Endothelial cell of umbilical vein (primary cell): ENCODE measurements around the gene VPS25. TPM values are rescaled to one million over a fixed set of nuclear protein-coding genes. Genes with fewer than 3 reads are reported as not detected.

ENCODE experiments used
- BruUV-seq: library from RNA; stranded (reverse); fragments of 400-500 nt; replicated peaks from 2 replicates; lab custom pipeline; 2021; lab: Mats Ljungman, UMichigan
- CTCF ChIA-PET: fragments of 300-600, 350-600 bp; sonication (Branson Sonifier 250); formaldehyde crosslinking; loops from one replicate; lab custom pipeline; 2021; ENCODE audit warnings: antibody characterized with exemption, inconsistent platforms; lab: Charles Lee
- POLR2A ChIA-PET: fragments of 300-600, 350-600 bp; sonication (Branson Sonifier 250); formaldehyde crosslinking; loops from one replicate; lab custom pipeline; 2021; ENCODE audit warnings: antibody characterized with exemption, inconsistent platforms; lab: Charles Lee
- DNase-seq: peaks from one replicate; pipeline ENCODE4 v3.0.0-alpha.2; 2011; ENCODE audit warnings: low read depth, low spot score
- FAIRE-seq: peaks from 2 replicates; lab custom pipeline; 2011; peaks lifted over from hg19 to GRCh38; lab: Jason Lieb, UNC
- H2AFZ ChIP-seq: 2 replicates; pipeline ENCODE4 v1.6.0; 2012; ENCODE audit warnings: low read depth, low read length, control low read depth, inconsistent platforms
- H3K27ac ChIP-seq: 2 replicates; pipeline ENCODE4 v1.5.1; 2011; ENCODE audit warnings: low read depth, mild to moderate bottlenecking, control low read depth, low read length, moderate library complexity; ENCODE audit not compliant: insufficient read depth
- H3K27me3 ChIP-seq, 2 experiments: 2 replicates each; pipeline versions ENCODE4 v1.6.0 to v1.6.1; 2011; ENCODE audit warnings: low read length in 2 of 2, mixed read lengths in 1 of 2; ENCODE audit not compliant: control insufficient read depth in 2 of 2, insufficient read depth in 2 of 2
- H3K36me3 ChIP-seq, 2 experiments: 2 replicates in 1 of 2; 3 replicates in 1 of 2; pipeline ENCODE4 v1.5.1; 2011; ENCODE audit warnings: low read length in 2 of 2, mild to moderate bottlenecking in 1 of 2, moderate library complexity in 1 of 2; ENCODE audit not compliant: control insufficient read depth in 2 of 2, insufficient read depth in 2 of 2; ENCODE audit errors: extremely low read depth in 1 of 2
- H3K4me1 ChIP-seq: 3 replicates; pipeline ENCODE4 v1.5.1; 2011; ENCODE audit warnings: mild to moderate bottlenecking, low read length; ENCODE audit not compliant: control insufficient read depth, insufficient read depth; ENCODE audit errors: extremely low read depth
- H3K4me2 ChIP-seq: 2 replicates; pipeline ENCODE4 v1.6.1; 2011; ENCODE audit warnings: low read length, control low read depth, mixed read lengths; ENCODE audit not compliant: insufficient read depth
- H3K4me3 ChIP-seq, 3 experiments: fragments of 200-600 bp in 1 of 3; sonication (generic), shearing (Covaris generic) in 1 of 3; replicated peaks in 1 of 3; 2 replicates each; pipeline ENCODE4 v1.5.1; 2011 to 2016; ENCODE audit warnings: control low read depth in 3 of 3, low read length in 3 of 3, mild to moderate bottlenecking in 2 of 3, inconsistent platforms in 1 of 3, low read depth in 1 of 3, moderate library complexity in 1 of 3; ENCODE audit not compliant: insufficient read depth in 1 of 3
- H3K79me2 ChIP-seq: 2 replicates; pipeline ENCODE4 v1.6.0; 2012; ENCODE audit warnings: low read length, inconsistent platforms; ENCODE audit not compliant: control insufficient read depth, insufficient read depth
- H3K9ac ChIP-seq: replicated peaks from 2 replicates; pipeline ENCODE3; 2011; ENCODE audit warnings: low read length, control low read depth; ENCODE audit not compliant: insufficient read depth; ENCODE audit errors: extremely low read depth
- H3K9me1 ChIP-seq: replicated peaks from 3 replicates; pipeline ENCODE4 v1.6.0; 2011; ENCODE audit warnings: mild to moderate bottlenecking, low read length; ENCODE audit not compliant: control insufficient read depth, insufficient read depth; ENCODE audit errors: extremely low read depth
- H3K9me3 ChIP-seq: replicated peaks from 2 replicates; pipeline ENCODE4 v1.5.1; 2012; ENCODE audit warnings: low read length, inconsistent platforms; ENCODE audit not compliant: control insufficient read depth, insufficient read depth
- H4K20me1 ChIP-seq: replicated peaks from 2 replicates; pipeline ENCODE3; 2011; ENCODE audit warnings: mild to moderate bottlenecking, low read length; ENCODE audit not compliant: control insufficient read depth, insufficient read depth; ENCODE audit errors: extremely low read depth
- CTCF ChIP-seq, 2 donors: IDR thresholded peaks; 1 replicate in 1 of 2; 2 replicates in 1 of 2; pipeline ENCODE4 v1.5.1; 2011; ENCODE audit warnings: low read length in 2 of 2, mild to moderate bottlenecking in 2 of 2, moderate library complexity in 2 of 2, control low read depth in 1 of 2, inconsistent platforms in 1 of 2, low read depth in 1 of 2; ENCODE audit not compliant: insufficient read depth in 1 of 2; ENCODE audit errors: extremely low read depth in 1 of 2
- EZH2 ChIP-seq: IDR thresholded peaks from 2 replicates; pipeline ENCODE4 v1.6.1; 2012; ENCODE audit warnings: borderline replicate concordance, low read depth, mild to moderate bottlenecking, moderate library complexity, low read length, inconsistent platforms; ENCODE audit not compliant: severe bottlenecking
- FOS ChIP-seq: IDR thresholded peaks from 2 replicates; pipeline ENCODE4 v1.6.1; 2011; ENCODE audit warnings: mild to moderate bottlenecking, low read length, moderate library complexity, borderline replicate concordance; ENCODE audit not compliant: insufficient read depth
- GATA2 ChIP-seq: IDR thresholded peaks from 2 replicates; pipeline ENCODE4 v1.7.0; 2011; ENCODE audit warnings: low read depth, mild to moderate bottlenecking, moderate library complexity, mixed read lengths, low read length; ENCODE audit not compliant: insufficient read length, insufficient read depth
- JUN ChIP-seq: IDR thresholded peaks from 2 replicates; pipeline ENCODE4 v1.6.1; 2011; ENCODE audit warnings: borderline replicate concordance, low read depth; ENCODE audit not compliant: insufficient read length, insufficient read depth
- MAX ChIP-seq: IDR thresholded peaks from 2 replicates; pipeline ENCODE4 v1.6.1; 2011; ENCODE audit not compliant: insufficient read depth, insufficient read length
- MYC ChIP-seq: IDR thresholded peaks from one replicate; pipeline ENCODE4 v1.6.1; 2011; ENCODE audit warnings: mild to moderate bottlenecking, low read depth, low read length
- POLR2A ChIP-seq: IDR thresholded peaks from 2 replicates; pipeline ENCODE4 v1.6.1; 2012; ENCODE audit warnings: low read depth, mild to moderate bottlenecking, control low read depth, low read length
- POLR2AphosphoS5 ChIP-seq: IDR thresholded peaks from 2 replicates; pipeline ENCODE4 v1.6.1; 2012; ENCODE audit warnings: low read depth, mild to moderate bottlenecking, control low read depth, low read length, moderate library complexity; ENCODE audit not compliant: insufficient read depth
- dilution Hi-C: fragments of 300-500 bp; cut with MboI; formaldehyde crosslinking; loops from one replicate; pipeline ENCODE4 v1.15.0; 2019; ENCODE audit warnings: low sequenced_read_pairs; ENCODE audit not compliant: extremely low pct_ligation_motif_present
- intact Hi-C: fragments of 100-400 bp; cut with micrococcal nuclease; formaldehyde crosslinking; loops from one replicate; pipeline ENCODE4 v1.10.0; 2022
- polyA plus RNA-seq, 4 experiments: library from polyadenylated mRNA; depleted of rRNA in 3 of 4; stranded (reverse) in 3 of 4; unstranded in 1 of 4; fragments of >200 nt; gene quantifications; 2 replicates each; pipeline versions ENCODE4 v1.2.1 to v1.2.3, GENCODE V29; 2011 to 2012; ENCODE audit warnings: missing spikeins in 1 of 4
- total RNA-seq: library from RNA; stranded (reverse); gene quantifications from 2 replicates; pipeline ENCODE4 v1.2.3, GENCODE V29; 2021

VPS25 gene
- total and polyA plus RNA-seq, 2 donors (not counting 3 experiments of a cell fraction or from before 2014, with no cell fraction given), result 45.0 to 86.8 TPM

GRCh38 chr17:42772945-42773289 lies 332 bp upstream of the VPS25 start:
- H4K20me1 ChIP-seq, result no peaks in the 10 kb centered on the region
- no peaks in the 10 kb centered on the region for H3K36me3 ChIP-seq
- intact Hi-C loops (loop anchor here (1.0 kb wide), 1 partner anchor 10 kb away; no protein-coding TSS in a partner anchor), dilution Hi-C loops (no loop called here)
- no peak for FAIRE-seq
- peak overlapping the region; percentile 73 for H3K27ac ChIP-seq
- H2AFZ ChIP-seq, result peak overlapping the region; percentile 27
- H3K79me2 ChIP-seq, result no peaks in the 10 kb centered on the region
- H3K27me3 ChIP-seq, result no peaks in the 10 kb centered on the region
- peaks cover 26% of the 10 kb centered on the region for H3K4me1 ChIP-seq
- H3K4me2 ChIP-seq, result peak overlapping the region; percentile 25
- H3K9ac ChIP-seq, result peak overlapping the region; percentile 67
- H3K4me3 ChIP-seq, result peak overlapping the region in 2 of 3 experiments; percentile 68 to 71
- H3K9me3 ChIP-seq, result no peaks in the 10 kb centered on the region
- ChIA-PET POLR2A (interaction anchor here (1.1 to 1.5 kb wide), 3 partner anchors 9 to 12 kb away, joined by 3 to 6 read pairs (median 4); partner anchors contain the start of gene RAMP2), CTCF (interaction anchor here (0.7 to 4.8 kb wide), 11 partner anchors 10 to 225 kb away, joined by 3 to 53 read pairs (median 5); partner anchors contain the start of genes BECN1, CNTD1, COA3 and PSMC3IP)
- TF ChIP-seq JUN (no peak), GATA2 (no peak), EZH2 (no peak), MAX (no peak), MYC (no peak), CTCF (IDR thresholded peaks at IDR 0.05; ENCODE audit: extremely low read depth in 1 of 2, insufficient read depth in 1 of 2, low read depth in 1 of 2, low read length in 2 of 2) (no peak), POLR2AphosphoS5 (no peak), POLR2A (no peak), FOS (no peak)
- no peaks in the 10 kb centered on the region for H3K9me1 ChIP-seq
- BruUV-seq, result no TSS peak
- DNase-seq, result no peak
